ENCODE results near the gene MIB2. TPM values are rescaled to one million over a fixed set of nuclear protein-coding genes. Genes with fewer than 3 reads are reported as not detected.

Gene MIB2
- total RNA-seq, 1 donor from 2014 or later = 7.5 TPM

DNA sequence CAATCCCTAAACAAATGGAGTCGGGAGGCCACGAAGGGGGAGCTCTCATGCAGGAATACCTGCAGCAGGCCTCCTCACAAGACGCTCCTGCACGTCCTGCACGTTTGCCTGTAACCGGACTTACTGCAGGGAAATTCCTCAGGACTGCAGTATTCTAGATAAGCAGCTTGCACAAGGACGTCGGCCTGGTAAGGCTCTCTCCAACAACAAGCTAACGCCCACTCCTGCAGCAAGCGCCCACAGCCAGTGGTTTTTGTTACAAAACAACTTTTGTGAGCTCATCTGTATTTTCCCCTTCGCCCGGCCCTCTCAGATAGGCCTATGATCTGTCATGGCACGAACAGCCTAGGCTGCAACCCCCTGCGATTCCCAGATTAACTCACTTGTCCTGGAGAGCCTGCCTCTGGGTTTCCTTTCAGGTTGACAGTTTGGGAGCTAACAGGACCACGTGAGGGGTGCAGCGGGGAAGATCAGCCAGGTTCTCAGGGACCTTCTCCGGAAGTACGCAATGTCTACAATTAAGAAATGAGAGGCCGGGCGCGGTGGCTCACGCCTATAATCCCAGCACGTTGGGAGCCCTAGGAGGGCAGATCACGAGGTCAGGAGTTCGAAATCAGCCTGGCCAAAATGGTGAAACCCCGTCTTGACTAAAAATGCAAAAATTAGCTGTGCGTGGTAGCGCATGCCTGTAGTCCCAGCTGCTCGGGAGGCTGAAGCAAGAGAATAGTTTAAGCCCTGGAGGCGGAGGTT is 921 bp upstream of the MIB2 start:
- TF ChIP-seq EZH2 (IDR thresholded peaks at IDR 0.05) (no peak), EZH2phosphoT487 (IDR thresholded peaks at IDR 0.05) (no peak)
- TF ChIP-seq, protein P1, sequence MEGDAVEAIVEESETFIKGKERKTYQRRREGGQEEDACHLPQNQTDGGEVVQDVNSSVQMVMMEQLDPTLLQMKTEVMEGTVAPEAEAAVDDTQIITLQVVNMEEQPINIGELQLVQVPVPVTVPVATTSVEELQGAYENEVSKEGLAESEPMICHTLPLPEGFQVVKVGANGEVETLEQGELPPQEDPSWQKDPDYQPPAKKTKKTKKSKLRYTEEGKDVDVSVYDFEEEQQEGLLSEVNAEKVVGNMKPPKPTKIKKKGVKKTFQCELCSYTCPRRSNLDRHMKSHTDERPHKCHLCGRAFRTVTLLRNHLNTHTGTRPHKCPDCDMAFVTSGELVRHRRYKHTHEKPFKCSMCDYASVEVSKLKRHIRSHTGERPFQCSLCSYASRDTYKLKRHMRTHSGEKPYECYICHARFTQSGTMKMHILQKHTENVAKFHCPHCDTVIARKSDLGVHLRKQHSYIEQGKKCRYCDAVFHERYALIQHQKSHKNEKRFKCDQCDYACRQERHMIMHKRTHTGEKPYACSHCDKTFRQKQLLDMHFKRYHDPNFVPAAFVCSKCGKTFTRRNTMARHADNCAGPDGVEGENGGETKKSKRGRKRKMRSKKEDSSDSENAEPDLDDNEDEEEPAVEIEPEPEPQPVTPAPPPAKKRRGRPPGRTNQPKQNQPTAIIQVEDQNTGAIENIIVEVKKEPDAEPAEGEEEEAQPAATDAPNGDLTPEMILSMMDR (IDR thresholded peaks at IDR 0.05) = no peak
- peaks cover 2% of the 10 kb centered on the region for H3K27me3 Mint-ChIP-seq (ENCODE audit: insufficient read depth, low read depth)
- H3K4me1 ChIP-seq = peaks cover 11% of the 10 kb centered on the region
- peaks cover 26% of the 10 kb centered on the region for H3K4me1 Mint-ChIP-seq
- no peak overlapping the region for H2AFZ ChIP-seq (replicated peaks)
- H3K9ac ChIP-seq = peak overlapping the region; percentile 0
- peak overlapping the region; percentile 81 for H3K4me2 ChIP-seq
- H3K36me3 ChIP-seq = no peaks in the 10 kb centered on the region
- H3K4me3 Mint-ChIP-seq = peak overlapping the region; percentile 95
- no peaks in the 10 kb centered on the region for H3K27me3 ChIP-seq
- H3K79me2 ChIP-seq (ENCODE audit: low read depth) = peaks cover 30% of the 10 kb centered on the region
- H3K9me3 Mint-ChIP-seq = no peaks in the 10 kb centered on the region
- no peaks in the 10 kb centered on the region for H3K9me3 ChIP-seq (ENCODE audit: low read depth)
- H3K27ac Mint-ChIP-seq = peak overlapping the region; percentile 86
- H3K4me3 ChIP-seq = peak overlapping the region; percentile 92
- no peak overlapping the region for H3K27ac ChIP-seq
- peaks cover 8% of the 10 kb centered on the region for H3K36me3 Mint-ChIP-seq
- H4K20me1 ChIP-seq (ENCODE audit: low read depth) = peaks cover 37% of the 10 kb centered on the region
- DNase-seq (ENCODE audit: low spot score) = no peak
- H3F3A ChIP-seq (ENCODE audit: low read depth) = peaks cover 19% of the 10 kb centered on the region

- no peak overlapping the region for H3K27ac ChIP-seq
- peaks cover 37% of the 10 kb centered on the region for H4K20me1 ChIP-seq (ENCODE audit: low read depth)
- Mint-ChIP-seq H3K4me1 (peaks cover 26% of the 10 kb centered on the region), H3K36me3 (peaks cover 8% of the 10 kb centered on the region), H3K27ac (peak overlapping the region; percentile 86), H3K9me3 (no peaks in the 10 kb centered on the region), H3K4me3 (peak overlapping the region; percentile 95), H3K27me3 (ENCODE audit: insufficient read depth, low read depth) (peaks cover 2% of the 10 kb centered on the region)
- DNase-seq (ENCODE audit: low spot score) = no peak
- no peaks in the 10 kb centered on the region for H3K27me3 ChIP-seq
- peaks cover 18% of the 10 kb centered on the region for H3F3A ChIP-seq (ENCODE audit: low read depth)
- H3K4me3 ChIP-seq = peak overlapping the region; percentile 92
- peaks cover 11% of the 10 kb centered on the region for H3K4me1 ChIP-seq
- H3K9ac ChIP-seq = peak overlapping the region; percentile 0
- H3K36me3 ChIP-seq = no peaks in the 10 kb centered on the region
- H3K79me2 ChIP-seq (ENCODE audit: low read depth) = peaks cover 30% of the 10 kb centered on the region
- H2AFZ ChIP-seq (replicated peaks) = no peak overlapping the region
- H3K9me3 ChIP-seq (ENCODE audit: low read depth) = no peaks in the 10 kb centered on the region
- H3K4me2 ChIP-seq = peak overlapping the region; percentile 81
- TF ChIP-seq EZH2phosphoT487 (IDR thresholded peaks at IDR 0.05) (no peak), EZH2 (IDR thresholded peaks at IDR 0.05) (no peak)
- TF ChIP-seq, protein P1 (IDR thresholded peaks at IDR 0.05) = no peak
These were observed 395 bp upstream of the MIB2 start for GRCh38 chr1:1614954-1615255.

DNA sequence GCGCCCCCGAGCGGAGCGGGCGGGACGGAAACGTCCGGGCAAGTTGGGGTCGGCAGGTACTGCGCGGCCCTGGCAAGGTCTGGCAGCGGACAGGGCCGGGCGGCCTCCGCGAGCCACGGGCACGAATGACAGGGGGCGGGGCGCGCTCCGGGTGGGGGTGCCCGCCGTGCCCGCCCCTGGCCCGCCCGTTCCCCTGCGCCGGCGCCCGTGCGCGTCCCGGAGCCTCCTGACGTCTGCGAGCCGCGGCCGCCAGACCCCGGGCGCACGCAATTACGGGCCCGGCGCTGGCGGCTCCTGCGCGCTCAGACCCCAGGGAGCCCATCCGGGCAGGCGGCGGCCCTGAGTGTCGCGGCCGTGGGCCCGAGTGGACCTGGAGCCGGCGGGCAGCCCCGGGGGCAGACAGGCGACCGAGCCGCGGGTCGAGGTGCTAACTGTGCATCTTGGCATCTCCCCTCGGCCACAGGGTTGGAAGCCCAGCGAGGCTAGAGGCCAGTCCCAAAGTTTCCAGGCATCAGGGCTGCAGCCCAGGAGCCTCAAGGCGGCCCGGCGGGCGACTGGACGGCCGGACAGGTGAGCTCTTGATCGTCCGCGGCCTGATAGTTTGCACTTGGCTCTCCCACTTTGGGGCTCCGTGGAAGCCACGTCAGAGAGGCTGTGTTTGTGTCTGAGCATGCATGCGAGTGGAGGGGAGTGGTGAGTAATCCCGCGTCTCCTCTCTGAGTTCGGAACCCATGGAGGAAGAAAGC is 918 bp downstream of the MIB2 start:
- Histone ChIP-seq H3K27ac (no peak overlapping the region), H3K4me2 (peak overlapping the region; percentile 81), H3K4me1 (peaks cover 11% of the 10 kb centered on the region), H4K20me1 (ENCODE audit: low read depth) (peaks cover 49% of the 10 kb centered on the region), H3K27me3 (no peaks in the 10 kb centered on the region), H2AFZ (replicated peaks) (peak overlapping the region; percentile 48), H3F3A (ENCODE audit: low read depth) (peaks cover 14% of the 10 kb centered on the region), H3K36me3 (no peaks in the 10 kb centered on the region), H3K79me2 (ENCODE audit: low read depth) (peaks cover 30% of the 10 kb centered on the region), H3K9ac (peak overlapping the region; percentile 91), H3K4me3 (peak overlapping the region; percentile 92), H3K9me3 (ENCODE audit: low read depth) (no peaks in the 10 kb centered on the region)
- H3K27me3 Mint-ChIP-seq (ENCODE audit: insufficient read depth, low read depth) = no peaks in the 10 kb centered on the region
- no peak overlapping the region for H3K27ac Mint-ChIP-seq
- H3K9me3 Mint-ChIP-seq = no peaks in the 10 kb centered on the region
- TF ChIP-seq, protein P1 (IDR thresholded peaks at IDR 0.05) = no peak
- TF ChIP-seq EZH2 (IDR thresholded peaks at IDR 0.05) (no peak), EZH2phosphoT487 (IDR thresholded peaks at IDR 0.05) (no peak)
- peak; percentile 76 for DNase-seq (ENCODE audit: low spot score)
- peaks cover 26% of the 10 kb centered on the region for H3K4me1 Mint-ChIP-seq
- H3K36me3 Mint-ChIP-seq = peaks cover 8% of the 10 kb centered on the region
- H3K4me3 Mint-ChIP-seq = peak overlapping the region; percentile 87

Measured in neural progenitor cell (in vitro differentiated cells).